CD4-positive, alpha-beta T cell treated with Interleukin-4 for 1 hour (primary cell): ENCODE results near the gene KBTBD12.
"Not testable (repeated sequence)": the region's sequence is repeated elsewhere in the genome, so short reads cannot be mapped to it uniquely, and the experiment has no call there.

ENCODE experiments used
- DNase-seq, 2 donors: peaks; one replicate each; pipeline ENCODE4 v3.0.0-alpha.2; 2020 to 2022

KBTBD12 gene

GRCh38 chr3:127903611-127904375 lies 11.2 kb upstream of the KBTBD12 start:
- no peak for DNase-seq

DNA sequence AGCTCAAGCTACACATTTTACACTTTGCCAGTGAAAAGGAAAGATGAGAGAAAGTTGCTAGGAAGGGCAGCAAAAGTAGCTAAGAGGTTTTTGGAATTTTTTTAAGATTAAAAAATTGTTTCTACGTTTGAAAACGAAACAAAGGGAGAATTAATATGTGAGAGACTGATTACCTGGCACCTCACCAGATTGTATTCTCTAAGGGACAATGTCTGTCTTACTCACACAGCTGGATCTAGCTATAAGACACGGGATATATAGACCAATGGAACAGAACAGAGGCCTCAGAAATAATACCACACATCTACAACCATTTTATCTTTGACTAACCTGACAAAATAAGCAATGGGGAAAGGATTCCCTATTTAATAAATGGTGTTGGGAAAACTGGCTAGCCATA lies 9.5 kb upstream of the KBTBD12 start:
- DNase-seq, result no peak

DNA sequence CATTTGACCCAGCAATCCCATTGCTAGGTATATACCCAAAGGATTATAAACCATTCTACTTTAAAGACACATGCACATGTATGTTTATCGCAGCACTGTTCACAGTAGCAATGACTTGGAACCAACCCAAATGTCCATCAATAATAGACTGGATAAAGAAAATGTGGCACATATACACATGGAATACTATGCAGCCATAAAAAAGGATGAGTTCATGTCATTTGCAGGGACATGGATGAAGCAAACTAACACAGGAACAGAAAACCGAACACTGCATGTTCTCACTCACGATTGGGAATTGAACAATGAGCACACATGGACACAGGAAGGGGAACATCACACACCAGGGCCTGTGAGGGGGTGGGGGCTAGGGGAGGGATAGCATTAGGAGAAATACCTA lies 8.4 kb upstream of the KBTBD12 start:
- DNase-seq, result not testable (repeated sequence)

DNA sequence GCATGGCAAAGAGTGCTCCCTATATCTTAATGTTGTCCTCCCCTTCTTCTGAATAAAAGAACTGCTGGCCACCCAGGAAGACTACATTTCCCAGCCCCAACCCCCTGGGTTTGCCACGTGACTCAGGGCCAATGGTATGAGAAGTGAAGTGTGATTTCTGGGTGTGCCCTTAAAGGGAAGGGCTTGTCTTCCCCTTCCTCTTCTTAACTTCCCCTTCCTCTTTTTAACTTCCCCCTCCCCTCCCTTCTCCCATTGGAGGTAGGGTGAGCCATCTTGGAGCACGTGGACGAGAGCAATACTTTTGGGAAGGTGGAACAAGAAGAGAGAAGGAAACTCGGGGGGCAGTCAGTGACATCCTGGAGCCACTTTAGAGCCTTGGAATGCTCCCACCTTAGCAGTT lies 6.8 kb upstream of the KBTBD12 start:
- DNase-seq, result peak in 1 of 2 donors; percentile 10

GRCh38 chr3:127908951-127909350 lies 6.1 kb upstream of the KBTBD12 start:
- no peak for DNase-seq

DNA sequence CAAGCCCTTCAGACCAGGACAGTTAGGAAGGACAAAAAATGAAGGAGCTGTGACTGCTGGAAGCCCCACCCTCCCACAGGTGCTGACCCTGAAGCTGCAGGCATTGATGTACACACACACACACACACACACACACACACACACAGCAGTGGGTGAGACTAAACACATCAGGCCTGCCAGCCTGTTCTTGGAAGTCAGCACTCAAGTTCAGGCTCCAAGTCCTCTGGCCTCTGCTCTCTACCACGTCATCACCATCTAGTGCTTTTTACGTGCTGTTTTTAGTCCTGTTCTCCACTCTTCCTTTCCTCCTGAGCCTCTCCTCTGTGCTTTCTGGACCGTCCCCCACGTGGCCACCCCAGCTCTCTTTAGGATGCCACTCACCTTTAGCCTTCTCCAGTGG lies 5.4 kb upstream of the KBTBD12 start:
- DNase-seq, result no peak

DNA sequence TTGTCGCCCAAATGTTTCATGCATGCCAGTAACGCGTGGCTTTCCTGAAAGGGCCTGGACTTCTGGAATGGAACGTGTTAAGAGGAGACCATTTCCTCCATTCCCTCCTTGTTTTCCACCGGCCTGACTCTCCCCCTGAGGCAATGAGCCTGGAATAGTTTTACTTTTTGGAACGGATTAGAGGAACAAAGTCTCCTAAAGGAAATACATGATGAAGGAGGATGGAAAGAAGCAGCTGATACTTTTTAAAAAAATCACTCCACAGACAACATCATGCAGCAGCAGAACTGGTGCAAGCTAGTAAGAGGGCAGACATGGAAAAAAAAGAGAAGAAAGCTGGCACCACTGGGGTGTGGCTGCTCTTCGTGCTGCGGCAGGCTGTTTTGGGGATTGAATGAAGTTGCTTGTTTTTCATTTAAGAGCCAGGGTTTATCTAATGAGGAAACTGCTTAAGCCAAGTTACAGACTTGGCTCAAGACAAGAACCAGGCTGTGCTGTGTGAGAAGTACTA lies 3.6 kb upstream of the KBTBD12 start:
- no peak for DNase-seq

- not testable (repeated sequence) for DNase-seq
These were observed 1.2 kb upstream of the KBTBD12 start for GRCh38 chr3:127913841-127914240.

DNA sequence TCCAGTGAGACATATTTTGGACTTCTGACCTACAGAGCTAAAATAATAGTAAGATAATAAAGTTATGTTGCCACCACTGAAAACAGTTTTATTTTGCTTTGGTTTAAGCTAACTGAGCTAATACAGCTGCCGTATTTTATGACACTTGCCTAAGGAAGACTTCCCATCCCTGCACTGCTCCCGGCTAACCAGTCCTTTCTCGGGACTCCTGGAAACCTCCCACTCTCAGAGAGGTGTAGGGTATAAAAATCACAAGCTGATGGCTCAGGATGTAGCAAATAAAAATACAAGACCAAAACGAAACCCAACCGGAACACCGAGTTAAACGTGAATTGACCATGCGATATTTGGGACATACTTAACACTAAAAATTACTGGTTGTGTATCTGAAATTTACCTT lies 448 bp upstream of the KBTBD12 start:
- no peak for DNase-seq

GRCh38 chr3:127915937-127916493 lies 983 bp downstream of the KBTBD12 start:
- no peak for DNase-seq

DNA sequence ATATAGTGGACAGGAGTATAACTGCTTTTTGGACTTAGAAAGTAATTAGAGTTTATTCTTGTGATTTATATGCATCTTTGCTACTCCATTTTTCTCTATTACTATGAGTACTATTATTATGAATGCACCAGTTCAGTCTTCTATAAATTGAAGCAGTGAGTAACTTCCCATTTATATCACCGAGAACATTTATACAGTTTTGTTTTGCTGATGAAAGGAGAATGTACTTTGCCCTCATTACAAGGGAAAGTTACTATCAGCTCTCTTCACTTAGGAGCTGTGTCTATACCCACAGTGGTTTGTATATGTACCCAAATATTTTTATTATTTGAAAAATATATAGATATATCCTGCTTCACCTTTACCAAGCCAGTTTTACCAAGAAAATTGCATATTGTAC lies 5.7 kb downstream of the KBTBD12 start:
- DNase-seq, result no peak

DNA sequence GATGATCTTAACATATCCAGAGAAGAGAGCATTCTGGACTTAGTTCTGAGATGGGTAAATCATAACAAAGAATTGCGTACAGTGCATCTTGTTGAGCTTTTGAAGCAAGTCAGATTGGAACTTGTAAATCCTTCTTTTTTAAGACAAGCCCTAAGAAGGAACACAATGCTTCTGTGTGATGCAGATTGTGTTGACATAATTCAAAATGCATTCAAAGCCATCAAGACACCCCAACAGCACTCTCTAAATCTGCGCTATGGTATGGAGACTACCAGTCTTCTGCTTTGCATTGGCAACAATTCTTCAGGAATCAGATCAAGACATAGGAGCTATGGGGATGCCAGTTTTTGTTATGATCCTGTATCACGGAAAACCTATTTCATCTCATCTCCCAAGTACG lies 8.6 kb downstream of the KBTBD12 start:
- no peak for DNase-seq

DNA sequence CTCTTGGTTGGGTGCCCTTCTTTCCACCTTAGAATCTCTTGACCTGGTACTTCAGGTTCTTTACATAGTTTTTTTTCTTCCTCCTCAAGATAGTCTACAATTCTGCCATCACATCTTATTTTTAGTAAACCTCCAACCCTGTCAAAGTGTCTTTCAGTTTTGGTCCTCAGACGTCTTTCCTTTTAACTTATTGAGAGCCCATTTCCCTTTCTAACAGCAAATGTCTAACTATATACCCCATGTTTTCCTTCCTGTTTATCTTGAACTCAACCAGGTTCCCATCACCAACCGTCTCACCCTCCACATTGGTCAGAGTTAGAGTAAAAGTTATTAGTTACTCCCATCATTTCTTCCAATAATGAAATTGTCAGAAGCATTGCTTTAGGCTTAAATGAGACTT lies 10.4 kb downstream of the KBTBD12 start:
- no peak for DNase-seq

GRCh38 chr3:127927829-127928604 lies 13.0 kb downstream of the KBTBD12 start:
- no peak for DNase-seq

DNA sequence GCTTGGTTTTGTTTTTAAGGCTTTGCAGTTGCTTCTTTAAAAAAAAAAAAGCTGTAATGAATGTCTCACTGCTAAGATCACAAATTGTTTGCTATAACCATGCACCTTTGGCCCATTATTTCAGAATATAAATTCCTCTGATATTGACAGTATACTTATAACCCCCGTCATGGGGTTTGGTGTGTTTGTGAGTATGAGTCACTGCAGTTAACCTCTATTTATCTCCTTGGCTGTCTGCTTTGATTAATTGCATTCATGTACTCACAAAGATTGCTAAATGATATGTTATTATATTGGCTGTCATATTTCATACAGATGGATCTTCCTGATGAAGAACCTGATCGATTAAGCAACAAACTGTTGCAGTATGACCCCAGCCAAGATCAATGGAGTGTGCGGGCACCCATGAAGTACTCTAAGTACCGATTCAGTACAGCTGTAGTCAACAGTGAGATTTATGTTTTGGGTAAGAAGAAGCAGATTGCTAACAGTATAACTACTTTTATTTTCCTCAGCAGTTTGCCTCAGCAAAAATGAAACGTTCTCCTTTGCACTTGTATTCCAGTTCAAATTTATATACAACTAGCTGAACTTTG lies 14.9 kb downstream of the KBTBD12 start:
- no peak for DNase-seq

GRCh38 chr3:127933396-127933795 lies 18.4 kb downstream of the KBTBD12 start:
- DNase-seq, result no peak

- DNase-seq, result no peak
These were observed 23.8 kb downstream of the KBTBD12 start for GRCh38 chr3:127938800-127939199.

GRCh38 chr3:127940116-127940515 lies 25.1 kb downstream of the KBTBD12 start:
- no peak for DNase-seq

GRCh38 chr3:127942613-127943012 lies 27.6 kb downstream of the KBTBD12 start:
- DNase-seq, result no peak

- no peak for DNase-seq
These were observed 33.2 kb downstream of the KBTBD12 start for GRCh38 chr3:127948211-127948610.

GRCh38 chr3:127949446-127950055 lies 34.5 kb downstream of the KBTBD12 start:
- no peak for DNase-seq

DNA sequence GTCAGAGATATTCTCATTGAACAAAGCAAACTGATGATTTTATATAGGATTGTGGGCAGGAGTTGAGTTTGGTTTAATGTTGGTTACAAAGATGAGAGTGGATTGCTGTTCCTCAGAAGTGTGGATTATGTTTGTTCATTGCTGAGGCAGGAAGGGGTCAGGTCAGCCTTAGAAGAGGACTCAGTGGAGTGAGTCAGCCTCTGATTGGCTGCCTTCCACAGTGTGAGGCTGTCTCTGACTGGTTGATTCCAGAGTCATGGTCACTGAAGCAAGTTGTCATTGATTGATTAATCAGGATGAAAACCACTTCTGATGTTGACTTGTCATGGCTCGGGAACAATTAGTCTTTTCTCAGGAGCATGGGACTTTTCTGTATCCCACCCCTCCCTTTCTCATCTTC lies 36.2 kb downstream of the KBTBD12 start:
- DNase-seq, result no peak
